Endothelial cell (in vitro differentiated cells): ENCODE results near the gene IWS1. TPM values are rescaled to one million over a fixed set of nuclear protein-coding genes. Genes with fewer than 3 reads are reported as not detected.

Experiments
- DNase-seq: peaks from one replicate; pipeline ENCODE4 v3.0.0; 2021; ENCODE audit warnings: low spot score
- H3K27ac Mint-ChIP-seq: one replicate; pipeline ENCODE4 v1.8.0; 2021; ENCODE audit warnings: mixed read lengths, inconsistent platforms; ENCODE audit not compliant: unreplicated experiment
- H3K27me3 Mint-ChIP-seq: one replicate; pipeline ENCODE4 v1.8.0; 2021; ENCODE audit warnings: mild to moderate bottlenecking, moderate library complexity, mixed read lengths, inconsistent platforms; ENCODE audit not compliant: unreplicated experiment
- H3K36me3 Mint-ChIP-seq: one replicate; pipeline ENCODE4 v1.8.0; 2021; ENCODE audit warnings: mild to moderate bottlenecking, low read depth, mixed read lengths, inconsistent platforms; ENCODE audit not compliant: unreplicated experiment
- H3K4me1 Mint-ChIP-seq: one replicate; pipeline ENCODE4 v1.8.0; 2021; ENCODE audit warnings: mild to moderate bottlenecking, mixed read lengths, inconsistent platforms; ENCODE audit not compliant: unreplicated experiment
- H3K4me3 Mint-ChIP-seq: one replicate; pipeline ENCODE4 v1.8.0; 2021; ENCODE audit warnings: mild to moderate bottlenecking, mixed read lengths, inconsistent platforms; ENCODE audit not compliant: unreplicated experiment
- H3K9me3 Mint-ChIP-seq: one replicate; pipeline ENCODE4 v1.8.0; 2021; ENCODE audit warnings: mixed read lengths, inconsistent platforms; ENCODE audit not compliant: unreplicated experiment
- CTCF ChIP-seq: fragments of 200-600 bp; sonication (generic); IDR thresholded peaks from one replicate; pipeline ENCODE4 v1.5.0; 2021; ENCODE audit warnings: antibody characterized with exemption; ENCODE audit not compliant: unreplicated experiment
- long read RNA-seq: library from polyadenylated mRNA; unstranded; transcript quantifications from one replicate; pipeline ENCODE4 v2.0.0, GENCODE V29; 2020; ENCODE audit not compliant: unreplicated experiment
- total RNA-seq: library from RNA; stranded (reverse); fragmentation: NEBNext Ultra II Directional; extraction: Animal tissue kit (Norgen Biotek cat#: 25700); gene quantifications from one replicate; pipeline ENCODE4 v1.2.1, GENCODE V29; 2021; ENCODE audit not compliant: unreplicated experiment

The IWS1 gene
- total RNA-seq = 50.5 TPM
- long read RNA-seq, transcript IWS1-201 (14 exons, 2,958 nt) = major isoform, 9 of 35 reads
- long read RNA-seq, partial matches to known transcripts = 21 of 35 reads
- long read RNA-seq, other reads (novel, unspliced or antisense) = 5 of 35 reads

- TF ChIP-seq CTCF = no peak
- peak within 1 kb of the TSS; percentile 97 for H3K27ac Mint-ChIP-seq
These were observed at the start of gene IWS1 for GRCh38 chr2:127526132-127527000. TSS of gene IWS1 (minus strand) at chr2:127526489. CDS start at chr2:127526208, 281 bp downstream.

GRCh38 chr2:127575941-127576432 is 49.7 kb upstream of the IWS1 start:
- no peak overlapping the region for H3K27ac Mint-ChIP-seq
- DNase-seq = no peak
- H3K9me3 Mint-ChIP-seq = no peaks in the 10 kb centered on the region
- no peaks in the 10 kb centered on the region for H3K36me3 Mint-ChIP-seq
- H3K27me3 Mint-ChIP-seq = peaks cover 7% of the 10 kb centered on the region
- H3K4me3 Mint-ChIP-seq = no peak overlapping the region
- no peaks in the 10 kb centered on the region for H3K4me1 Mint-ChIP-seq
- no peak for TF ChIP-seq CTCF

More at GRCh38 chr2:127526132-127527000, at the start of gene IWS1:
- Mint-ChIP-seq H3K9me3 (no peaks in the 10 kb centered on the region), H3K4me3 (peak within 1 kb of the TSS; percentile 99), H3K36me3 (peaks cover 14% of the 10 kb centered on the region), H3K27me3 (peaks cover 18% of the 10 kb centered on the region), H3K4me1 (peaks cover 18% of the 10 kb centered on the region)
- DNase-seq = peak; percentile 93

- no peak for DNase-seq
- no peaks in the 10 kb centered on the region for H3K9me3 Mint-ChIP-seq
- no peak overlapping the region for H3K4me3 Mint-ChIP-seq
- TF ChIP-seq CTCF = no peak
- no peaks in the 10 kb centered on the region for H3K36me3 Mint-ChIP-seq
- H3K27me3 Mint-ChIP-seq = peaks cover 7% of the 10 kb centered on the region
- no peaks in the 10 kb centered on the region for H3K4me1 Mint-ChIP-seq
- H3K27ac Mint-ChIP-seq = no peak overlapping the region
These were observed 49.0 kb upstream of the IWS1 start for GRCh38 chr2:127575185-127575765.

GRCh38 chr2:127574656-127575055 is 48.4 kb upstream of the IWS1 start:
- DNase-seq = no peak
- Mint-ChIP-seq H3K9me3 (no peaks in the 10 kb centered on the region), H3K4me3 (no peak overlapping the region), H3K27me3 (peaks cover 7% of the 10 kb centered on the region), H3K4me1 (no peaks in the 10 kb centered on the region), H3K27ac (no peak overlapping the region), H3K36me3 (no peaks in the 10 kb centered on the region)
- TF ChIP-seq CTCF = no peak

GRCh38 chr2:127573771-127574170 is 47.5 kb upstream of the IWS1 start:
- Mint-ChIP-seq H3K27ac (no peak overlapping the region), H3K36me3 (no peaks in the 10 kb centered on the region), H3K4me3 (no peak overlapping the region), H3K27me3 (peaks cover 7% of the 10 kb centered on the region), H3K9me3 (no peaks in the 10 kb centered on the region), H3K4me1 (no peaks in the 10 kb centered on the region)
- DNase-seq = no peak
- TF ChIP-seq CTCF = no peak
